GM12864 (cell line): ENCODE measurements around the gene CSPG5.

Source experiments
- DNase-seq: peaks from one replicate; pipeline ENCODE4 v3.0.0-alpha.2; 2011; ENCODE audit warnings: low read depth
- H3K4me3 ChIP-seq: 2 replicates; pipeline ENCODE4 v1.5.1; 2011; ENCODE audit warnings: mild to moderate bottlenecking, low read depth, low read length, control low read depth
- TF ChIP-seq, protein P1 (sequence below): IDR thresholded peaks from 2 replicates; pipeline ENCODE4 v1.5.1; 2011; ENCODE audit warnings: low read depth, mild to moderate bottlenecking, moderate library complexity, low read length, control low read depth, inconsistent platforms; ENCODE audit errors: missing control alignments

CSPG5 gene

DNA sequence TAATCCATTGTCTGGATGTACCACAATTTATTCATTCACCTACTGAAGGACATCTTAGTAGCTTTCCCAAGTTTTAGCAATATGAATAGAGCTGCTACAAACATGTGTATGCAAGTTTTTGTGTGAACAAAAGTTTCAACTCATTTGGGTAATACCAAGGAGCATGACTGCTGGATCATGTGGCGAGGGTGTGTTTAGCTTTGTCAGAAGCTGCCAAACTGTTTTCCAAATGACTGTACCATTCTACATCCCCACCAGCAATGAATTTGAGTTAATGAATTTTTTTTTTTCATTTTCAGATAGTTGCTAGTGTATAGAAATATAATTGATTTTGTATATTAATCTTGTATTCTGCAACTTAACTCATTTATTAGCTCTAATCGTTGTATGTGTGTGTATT is 45.2 kb downstream of the CSPG5 start:
- DNase-seq = no peak
- TF ChIP-seq, protein P1, sequence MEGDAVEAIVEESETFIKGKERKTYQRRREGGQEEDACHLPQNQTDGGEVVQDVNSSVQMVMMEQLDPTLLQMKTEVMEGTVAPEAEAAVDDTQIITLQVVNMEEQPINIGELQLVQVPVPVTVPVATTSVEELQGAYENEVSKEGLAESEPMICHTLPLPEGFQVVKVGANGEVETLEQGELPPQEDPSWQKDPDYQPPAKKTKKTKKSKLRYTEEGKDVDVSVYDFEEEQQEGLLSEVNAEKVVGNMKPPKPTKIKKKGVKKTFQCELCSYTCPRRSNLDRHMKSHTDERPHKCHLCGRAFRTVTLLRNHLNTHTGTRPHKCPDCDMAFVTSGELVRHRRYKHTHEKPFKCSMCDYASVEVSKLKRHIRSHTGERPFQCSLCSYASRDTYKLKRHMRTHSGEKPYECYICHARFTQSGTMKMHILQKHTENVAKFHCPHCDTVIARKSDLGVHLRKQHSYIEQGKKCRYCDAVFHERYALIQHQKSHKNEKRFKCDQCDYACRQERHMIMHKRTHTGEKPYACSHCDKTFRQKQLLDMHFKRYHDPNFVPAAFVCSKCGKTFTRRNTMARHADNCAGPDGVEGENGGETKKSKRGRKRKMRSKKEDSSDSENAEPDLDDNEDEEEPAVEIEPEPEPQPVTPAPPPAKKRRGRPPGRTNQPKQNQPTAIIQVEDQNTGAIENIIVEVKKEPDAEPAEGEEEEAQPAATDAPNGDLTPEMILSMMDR = no peak

DNA sequence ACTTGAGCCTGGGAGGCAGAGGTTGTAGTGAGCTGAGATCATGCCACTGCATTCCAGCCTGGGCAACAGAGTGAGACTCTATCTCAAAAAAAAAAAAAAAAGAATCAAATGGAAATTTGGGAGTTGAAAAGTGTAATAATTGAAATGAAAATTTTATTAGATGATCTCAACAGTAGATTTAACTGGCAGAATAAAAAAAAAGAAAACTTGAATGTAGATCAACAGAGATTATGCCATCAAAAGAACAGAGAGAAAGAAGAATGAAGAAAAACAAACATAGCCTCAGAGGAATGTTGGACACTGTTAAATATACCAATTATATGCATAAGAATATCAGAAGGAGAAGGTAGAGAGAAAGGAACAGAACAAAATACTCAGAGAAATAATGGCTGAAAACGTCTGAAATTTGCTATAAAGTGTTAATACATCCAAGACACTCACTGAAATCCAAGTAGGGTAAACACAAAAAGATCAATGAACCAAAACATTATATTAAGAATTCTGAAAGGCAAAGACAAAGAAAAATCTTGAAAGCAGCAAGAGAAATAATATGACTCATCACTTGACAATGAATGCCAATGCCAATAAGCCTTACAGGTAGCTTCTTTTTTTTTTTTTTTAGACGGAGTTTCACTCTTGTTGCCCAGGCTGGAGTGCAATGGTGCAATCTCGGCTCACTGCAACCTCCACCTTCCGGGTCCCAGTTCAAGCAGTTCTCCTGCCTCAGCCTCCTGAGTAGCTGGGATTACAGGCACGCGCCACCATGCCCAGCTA is 50.5 kb downstream of the CSPG5 start:
- TF ChIP-seq, protein P1 = no peak
- no peak overlapping the region for H3K4me3 ChIP-seq
- no peak for DNase-seq

More for the DNA sequence above, 45.2 kb downstream of the CSPG5 start:
- no peak overlapping the region for H3K4me3 ChIP-seq

DNA sequence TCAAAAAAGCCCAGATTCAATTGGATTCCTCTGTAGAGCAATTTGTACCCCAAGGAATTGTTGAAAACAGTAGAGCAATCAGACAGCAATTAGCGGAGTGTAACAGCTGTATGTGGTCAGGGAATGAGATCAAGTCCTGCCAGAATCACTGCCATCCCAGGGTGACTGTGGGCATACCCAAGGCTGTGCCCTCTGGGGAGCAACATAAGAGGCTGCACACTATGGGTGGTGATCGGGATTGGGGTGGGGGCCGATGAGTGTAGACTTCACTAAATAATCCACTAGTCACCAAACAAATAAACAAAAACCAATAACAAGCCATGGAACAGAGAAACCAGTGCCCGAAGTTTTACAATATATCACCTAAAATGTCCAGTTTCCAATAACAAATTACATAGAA is 53.0 kb downstream of the CSPG5 start:
- TF ChIP-seq, protein P1 = no peak
- DNase-seq = no peak
- H3K4me3 ChIP-seq = no peak overlapping the region

DNA sequence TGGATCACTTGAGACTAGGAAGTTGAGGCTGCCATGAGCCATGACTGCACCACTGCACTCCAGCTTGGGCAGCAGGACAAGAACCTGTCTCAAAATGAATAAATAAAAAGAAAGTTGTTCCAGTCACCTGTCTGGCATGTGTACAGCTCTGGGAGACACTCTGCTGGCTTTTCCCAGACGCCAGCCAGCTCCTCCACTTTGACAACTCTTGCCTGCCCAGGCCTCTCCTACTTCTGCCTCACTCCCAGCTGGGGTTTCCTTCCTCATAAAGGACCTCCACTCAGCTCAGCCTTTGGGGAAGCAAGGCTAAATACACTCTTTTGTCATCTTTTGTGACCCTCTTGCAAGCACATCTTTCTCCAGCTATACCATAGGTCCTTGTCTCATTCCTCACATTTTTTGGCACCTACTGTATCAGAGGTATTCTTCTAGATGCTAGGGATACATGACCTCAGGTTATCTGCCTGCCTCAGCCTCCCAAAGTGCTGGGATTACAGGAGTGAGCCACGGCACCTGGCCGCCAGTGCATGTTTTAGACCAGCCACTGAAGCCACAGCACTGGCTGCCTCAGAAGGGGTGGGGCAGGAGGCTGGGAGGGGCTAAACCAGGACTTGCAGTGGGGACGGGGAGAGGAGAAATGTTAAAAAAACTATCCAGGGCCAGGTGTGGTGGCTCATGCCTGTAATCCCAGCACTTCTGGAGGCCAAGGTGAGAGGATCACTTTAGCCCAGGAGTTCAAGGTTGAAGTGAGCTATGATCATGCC is 55.2 kb downstream of the CSPG5 start:
- no peak overlapping the region for H3K4me3 ChIP-seq
- DNase-seq = no peak
- TF ChIP-seq, protein P1 = no peak

DNA sequence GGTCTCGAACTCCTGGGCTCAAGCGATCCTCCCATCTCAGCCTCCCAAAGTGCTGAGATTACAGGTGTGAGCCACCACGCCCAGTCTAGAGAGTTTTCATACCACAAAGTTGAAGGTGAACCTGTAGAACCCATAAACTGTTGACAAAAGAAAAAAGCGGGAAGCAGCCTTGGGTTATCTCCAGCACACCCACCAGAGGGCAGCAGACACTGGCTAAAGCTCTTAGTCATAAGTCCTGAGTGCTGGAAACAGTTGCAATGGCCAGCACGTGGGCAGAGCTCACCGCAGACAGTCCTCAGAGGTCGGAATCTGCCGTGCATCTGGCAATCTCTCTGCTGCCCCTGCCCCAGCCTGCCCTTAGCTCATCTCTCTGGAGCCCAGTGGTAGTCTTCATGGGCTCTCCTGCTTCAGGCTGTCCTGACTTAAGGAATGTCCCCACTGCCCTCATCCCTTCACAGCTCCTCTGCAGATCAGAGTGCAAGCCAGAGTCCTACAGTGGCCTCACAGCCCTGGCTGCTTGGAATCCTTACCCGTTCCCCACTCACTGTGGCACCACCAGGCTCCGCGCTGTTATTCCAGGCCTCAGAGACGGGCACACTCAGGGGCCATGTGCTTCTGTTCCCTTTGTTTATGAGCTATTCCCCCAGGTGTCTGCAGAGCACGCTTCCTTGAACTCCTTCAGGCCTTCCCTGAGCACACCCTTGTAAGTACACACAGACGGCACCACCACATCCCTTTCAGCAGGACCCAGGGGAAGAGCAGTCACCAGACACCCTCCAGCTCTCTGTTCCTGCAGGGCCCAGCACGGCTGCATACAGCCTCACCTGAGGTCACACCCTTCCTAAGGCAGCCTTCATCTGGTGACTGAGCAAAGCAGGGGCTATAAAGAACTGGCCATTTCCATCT is 56.3 kb downstream of the CSPG5 start:
- peak; percentile 80 for DNase-seq
- TF ChIP-seq, protein P1 = peak; percentile 93
- H3K4me3 ChIP-seq = no peak overlapping the region

DNA sequence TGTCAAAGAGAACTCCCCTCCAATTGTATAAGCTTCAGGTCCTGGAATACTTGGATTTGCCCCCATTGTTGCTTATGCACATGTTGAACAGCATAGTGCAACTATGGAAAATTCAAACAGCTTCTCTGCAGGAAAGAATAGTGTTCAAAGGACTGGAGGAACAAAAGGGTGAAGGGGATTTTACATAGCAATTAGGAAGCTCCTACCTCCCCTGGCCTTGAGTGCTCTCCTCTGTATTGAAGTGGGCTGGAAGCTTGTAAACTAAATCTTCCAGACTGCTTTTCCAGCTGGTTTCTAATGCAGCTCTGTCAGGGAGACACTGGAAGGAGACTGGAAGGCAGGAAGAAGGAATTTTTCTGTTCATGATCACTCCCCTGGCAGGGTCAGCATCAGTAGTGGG is 57.9 kb downstream of the CSPG5 start:
- TF ChIP-seq, protein P1 = no peak
- DNase-seq = no peak
- no peak overlapping the region for H3K4me3 ChIP-seq
